T-helper 22 cell (primary cell): Measurements from ENCODE around the gene ELF2.
A peak's percentile ranks its signal among the peaks of the same experiment; 100 is the strongest.
"Not testable (repeated sequence)": the region's sequence is repeated elsewhere in the genome, so short reads cannot be mapped to it uniquely, and the experiment has no call there.

Source experiments
- DNase-seq: peaks from one replicate; pipeline ENCODE4 v3.0.0-alpha.2; 2020; ENCODE audit warnings: low read depth

Gene ELF2

GRCh38 chr4:139018971-139019758 is 157.9 kb downstream of the ELF2 start:
- no peak for DNase-seq

- DNase-seq = no peak
These were observed 158.5 kb downstream of the ELF2 start for GRCh38 chr4:139018501-139018900.

GRCh38 chr4:139017861-139018260 is 159.2 kb downstream of the ELF2 start:
- DNase-seq = no peak

GRCh38 chr4:139015948-139016471 is 161.0 kb downstream of the ELF2 start:
- no peak for DNase-seq

GRCh38 chr4:139015269-139015947 is 161.6 kb downstream of the ELF2 start, which contains the start of gene NOCT:
NOCT (plus strand) TSS chr4:139015781; CDS start chr4:139015982, 201 bp downstream.
- DNase-seq = peak; percentile 87

GRCh38 chr4:139014371-139015268 is 162.4 kb downstream of the ELF2 start:
- no peak for DNase-seq

- no peak for DNase-seq
These were observed 165.6 kb downstream of the ELF2 start for GRCh38 chr4:139011225-139011950.

- DNase-seq = no peak
These were observed 167.3 kb downstream of the ELF2 start for GRCh38 chr4:139009702-139010101.

- DNase-seq = not testable (repeated sequence)
These were observed 168.7 kb downstream of the ELF2 start for GRCh38 chr4:139008278-139008677.

- no peak for DNase-seq
These were observed 169.4 kb downstream of the ELF2 start for GRCh38 chr4:139007640-139008039.
